ENCODE measurements around the gene EYA4. TPM values are rescaled to one million over a fixed set of nuclear protein-coding genes. Genes with fewer than 3 reads are reported as not detected.

Gene EYA4
- total RNA-seq, 1 donor from 2014 or later: 1.6 TPM

GRCh38 chr6:133526436-133526835 lies 285.3 kb downstream of the EYA4 start:
- Histone ChIP-seq H3K4me3 (ENCODE audit: insufficient read depth, low read depth, low read length) (no peak overlapping the region), H3K4me1 (ENCODE audit: insufficient read depth, low read length) (no peaks in the 10 kb centered on the region), H3K4me2 (ENCODE audit: low read length) (no peak overlapping the region), H3K36me3 (ENCODE audit: insufficient read depth, low read length) (no peaks in the 10 kb centered on the region), H3K27me3 (ENCODE audit: insufficient read depth, low read length) (no peaks in the 10 kb centered on the region), H3K9ac (ENCODE audit: low read length) (no peak overlapping the region), H2AFZ (ENCODE audit: low read depth, low read length) (no peak overlapping the region), H3K79me2 (ENCODE audit: insufficient read depth, low read length) (no peaks in the 10 kb centered on the region), H3K9me3 (ENCODE audit: insufficient read depth, low read depth, low read length) (no peaks in the 10 kb centered on the region), H4K20me1 (ENCODE audit: insufficient read depth, low read length) (no peaks in the 10 kb centered on the region), H3K27ac (ENCODE audit: low read depth, low read length) (no peak overlapping the region)
- TF ChIP-seq EZH2 (IDR thresholded peaks at IDR 0.05; ENCODE audit: insufficient read depth, low read length) (no peak), CTCF (IDR thresholded peaks at IDR 0.05; ENCODE audit: insufficient read depth, low read depth, low read length) (no peak)
- H3K4me1 Mint-ChIP-seq (ENCODE audit: low read depth, unreplicated experiment): no peaks in the 10 kb centered on the region
- no peak overlapping the region for H3K4me3 Mint-ChIP-seq (ENCODE audit: unreplicated experiment)
- DNase-seq (ENCODE audit: low read depth) (no peak), FAIRE-seq (no peak)
- no peak overlapping the region for H3K27ac Mint-ChIP-seq (ENCODE audit: unreplicated experiment)
- H3K9me3 Mint-ChIP-seq (ENCODE audit: unreplicated experiment): no peaks in the 10 kb centered on the region
- peaks cover 1% of the 10 kb centered on the region for H3K27me3 Mint-ChIP-seq (ENCODE audit: low read depth, unreplicated experiment)
- no peaks in the 10 kb centered on the region for H3K36me3 Mint-ChIP-seq (ENCODE audit: low read depth, unreplicated experiment)

- H3K36me3 Mint-ChIP-seq (ENCODE audit: low read depth, unreplicated experiment): no peaks in the 10 kb centered on the region
- no peaks in the 10 kb centered on the region for H3K9me3 Mint-ChIP-seq (ENCODE audit: unreplicated experiment)
- peaks cover 1% of the 10 kb centered on the region for H3K27me3 Mint-ChIP-seq (ENCODE audit: low read depth, unreplicated experiment)
- DNase-seq (ENCODE audit: low read depth): no peak
- Histone ChIP-seq H3K27ac (ENCODE audit: low read depth, low read length) (no peak overlapping the region), H3K4me3 (ENCODE audit: insufficient read depth, low read depth, low read length) (no peak overlapping the region), H3K27me3 (ENCODE audit: insufficient read depth, low read length) (no peaks in the 10 kb centered on the region), H3K4me1 (ENCODE audit: insufficient read depth, low read length) (no peaks in the 10 kb centered on the region), H3K79me2 (ENCODE audit: insufficient read depth, low read length) (no peaks in the 10 kb centered on the region), H2AFZ (ENCODE audit: low read depth, low read length) (no peak overlapping the region), H3K36me3 (ENCODE audit: insufficient read depth, low read length) (no peaks in the 10 kb centered on the region), H3K4me2 (ENCODE audit: low read length) (no peak overlapping the region), H3K9me3 (ENCODE audit: insufficient read depth, low read depth, low read length) (no peaks in the 10 kb centered on the region), H4K20me1 (ENCODE audit: insufficient read depth, low read length) (no peaks in the 10 kb centered on the region), H3K9ac (ENCODE audit: low read length) (no peak overlapping the region)
- no peak overlapping the region for H3K4me3 Mint-ChIP-seq (ENCODE audit: unreplicated experiment)
- TF ChIP-seq CTCF (IDR thresholded peaks at IDR 0.05; ENCODE audit: insufficient read depth, low read depth, low read length) (no peak), EZH2 (IDR thresholded peaks at IDR 0.05; ENCODE audit: insufficient read depth, low read length) (no peak)
- no peak for FAIRE-seq
- H3K4me1 Mint-ChIP-seq (ENCODE audit: low read depth, unreplicated experiment): no peaks in the 10 kb centered on the region
- no peak overlapping the region for H3K27ac Mint-ChIP-seq (ENCODE audit: unreplicated experiment)
Measured at GRCh38 chr6:133528566-133528965, 287.4 kb downstream of the EYA4 start.

- Histone ChIP-seq H3K27ac (ENCODE audit: low read depth, low read length) (no peak overlapping the region), H3K27me3 (ENCODE audit: insufficient read depth, low read length) (no peaks in the 10 kb centered on the region), H4K20me1 (ENCODE audit: insufficient read depth, low read length) (no peaks in the 10 kb centered on the region), H3K36me3 (ENCODE audit: insufficient read depth, low read length) (no peaks in the 10 kb centered on the region), H3K9me3 (ENCODE audit: insufficient read depth, low read depth, low read length) (no peaks in the 10 kb centered on the region), H3K4me2 (ENCODE audit: low read length) (no peak overlapping the region), H3K9ac (ENCODE audit: low read length) (no peak overlapping the region), H3K4me3 (ENCODE audit: insufficient read depth, low read depth, low read length) (no peak overlapping the region), H2AFZ (ENCODE audit: low read depth, low read length) (no peak overlapping the region), H3K4me1 (ENCODE audit: insufficient read depth, low read length) (no peaks in the 10 kb centered on the region), H3K79me2 (ENCODE audit: insufficient read depth, low read length) (no peaks in the 10 kb centered on the region)
- DNase-seq (ENCODE audit: low read depth) (no peak), FAIRE-seq (no peak)
- no peaks in the 10 kb centered on the region for H3K36me3 Mint-ChIP-seq (ENCODE audit: low read depth, unreplicated experiment)
- no peak overlapping the region for H3K27ac Mint-ChIP-seq (ENCODE audit: unreplicated experiment)
- H3K9me3 Mint-ChIP-seq (ENCODE audit: unreplicated experiment): no peaks in the 10 kb centered on the region
- no peak overlapping the region for H3K4me3 Mint-ChIP-seq (ENCODE audit: unreplicated experiment)
- no peaks in the 10 kb centered on the region for H3K4me1 Mint-ChIP-seq (ENCODE audit: low read depth, unreplicated experiment)
- peaks cover 3% of the 10 kb centered on the region for H3K27me3 Mint-ChIP-seq (ENCODE audit: low read depth, unreplicated experiment)
- TF ChIP-seq CTCF (IDR thresholded peaks at IDR 0.05; ENCODE audit: insufficient read depth, low read depth, low read length) (no peak), EZH2 (IDR thresholded peaks at IDR 0.05; ENCODE audit: insufficient read depth, low read length) (no peak)
Measured at GRCh38 chr6:133532908-133533307, 291.8 kb downstream of the EYA4 start.
